ENCODE measurements around the gene PLXNA1.

Gene PLXNA1

DNA sequence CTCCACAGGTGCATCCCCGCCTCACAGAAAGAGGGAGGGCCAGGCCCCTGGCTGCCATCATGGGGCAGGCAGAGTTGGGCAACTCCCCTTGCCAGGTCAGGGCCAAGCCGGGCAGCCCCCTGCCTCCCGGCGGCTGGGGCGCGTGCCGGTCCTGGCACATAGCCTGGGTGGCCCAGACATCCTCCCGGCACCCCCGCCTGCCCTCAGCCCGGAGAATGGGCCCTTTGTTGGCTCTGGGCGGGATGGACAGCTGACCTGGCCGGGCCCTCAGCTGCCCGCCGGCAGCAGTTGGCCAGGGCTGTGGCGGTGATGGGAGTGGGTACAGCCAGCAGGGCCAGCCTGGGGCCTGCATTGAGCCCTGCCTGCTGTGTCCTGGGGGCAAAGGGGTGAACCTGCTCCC, 16.5 kb downstream of the PLXNA1 start:
- DNase-seq, result peak in 46 of 56 donors; percentile 13 to 84 (median 56)

DNA sequence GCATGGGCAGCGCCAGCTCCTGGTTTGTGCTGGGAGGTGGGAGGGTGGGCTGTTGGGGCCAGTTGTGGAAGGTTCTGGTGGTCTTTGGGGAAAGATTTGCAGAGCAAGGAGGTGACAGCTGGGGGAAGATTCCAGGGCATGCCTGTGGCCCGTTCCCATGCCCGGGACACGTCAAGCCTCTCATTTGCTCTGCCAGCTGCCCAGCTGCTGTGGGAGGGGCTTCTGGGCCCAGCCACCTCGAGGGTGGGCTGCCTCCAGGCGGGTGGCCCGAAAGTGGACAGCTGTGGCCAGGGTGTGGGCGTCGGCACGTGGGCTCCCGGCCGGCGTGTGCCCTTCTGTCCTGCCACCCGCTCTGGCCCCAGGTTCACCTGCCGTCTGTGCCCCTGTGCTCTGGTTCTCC, 17.2 kb downstream of the PLXNA1 start:
- DNase-seq, result peak in 3 of 56 donors; percentile 14 to 29 (median 28)

GRCh38 chr3:127000761-127001160, 17.8 kb downstream of the PLXNA1 start:
- DNase-seq, result no peak

- no peak for DNase-seq
Measured at GRCh38 chr3:127001486-127002194, 18.7 kb downstream of the PLXNA1 start.

GRCh38 chr3:127002195-127003174, 19.6 kb downstream of the PLXNA1 start:
- peak in 31 of 56 donors; percentile 13 to 72 (median 29) for DNase-seq

GRCh38 chr3:127003175-127003555, 20.2 kb downstream of the PLXNA1 start:
- DNase-seq, result no peak

GRCh38 chr3:127003601-127004280, 20.8 kb downstream of the PLXNA1 start:
- DNase-seq, result no peak

- no peak for DNase-seq
Measured at GRCh38 chr3:127004641-127005397, 21.9 kb downstream of the PLXNA1 start.

- no peak for DNase-seq
Measured at GRCh38 chr3:127005864-127006500, 23.1 kb downstream of the PLXNA1 start.

- DNase-seq, result no peak
Measured at GRCh38 chr3:127006781-127007436, 24.0 kb downstream of the PLXNA1 start.

DNA sequence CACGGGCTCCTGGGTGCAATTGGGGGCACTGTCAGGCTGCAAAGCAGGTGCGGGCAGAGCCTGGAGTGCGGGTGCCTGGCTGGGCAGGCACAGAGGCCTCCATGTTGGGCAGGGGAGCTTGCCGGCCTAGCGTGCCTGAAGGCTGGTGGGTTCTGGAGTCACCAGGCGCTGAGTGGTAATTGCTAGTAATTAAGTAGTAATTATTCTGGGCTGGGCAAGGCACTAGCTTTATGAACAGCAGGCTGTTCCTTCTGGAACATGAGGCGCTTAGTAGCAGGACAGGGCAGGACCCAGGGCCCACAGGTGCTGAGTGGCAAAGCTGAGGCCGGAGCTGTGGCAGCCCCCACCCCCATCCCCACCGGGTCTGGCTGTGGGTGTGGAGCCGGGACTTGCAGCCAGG, 25.3 kb downstream of the PLXNA1 start:
- DNase-seq, result peak in 1 of 56 donors; percentile 16

- DNase-seq, result no peak
Measured at GRCh38 chr3:127009531-127009930, 26.6 kb downstream of the PLXNA1 start.

DNA sequence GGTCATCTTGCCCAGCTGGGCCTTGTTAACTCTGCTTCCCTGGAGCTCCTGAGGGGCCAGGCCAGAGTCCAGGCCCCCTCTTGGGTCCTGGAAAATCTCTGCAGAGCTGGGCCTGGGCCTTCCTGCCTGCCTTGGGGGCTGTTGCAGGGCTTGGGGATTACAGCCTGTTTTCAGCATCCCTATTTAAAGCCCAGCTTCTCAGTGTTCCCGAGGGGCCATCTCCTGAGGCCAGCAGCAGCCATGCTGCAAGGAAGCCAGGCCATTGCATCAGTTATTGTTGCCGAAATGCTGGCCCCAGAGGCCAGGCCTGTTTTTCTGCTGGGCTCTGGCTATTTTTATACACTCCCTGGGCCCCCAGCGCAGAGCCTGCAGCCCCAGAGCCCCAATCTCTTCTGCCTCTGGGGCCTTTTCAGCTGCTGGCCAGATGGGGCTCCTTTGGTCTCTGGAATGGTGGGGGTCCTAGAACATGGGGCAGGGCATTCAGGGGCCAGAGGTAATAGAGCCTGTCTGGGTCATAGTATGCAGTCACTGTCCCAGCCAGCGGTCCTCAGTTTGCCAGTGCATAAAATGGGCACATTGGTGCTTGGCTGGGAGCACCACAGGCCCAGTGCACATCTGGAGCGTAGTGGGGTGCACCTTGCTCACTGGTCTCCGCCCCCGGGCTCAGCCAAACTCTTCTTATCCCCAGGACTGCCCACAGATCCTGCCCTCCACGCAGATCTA, 28.5 kb downstream of the PLXNA1 start:
- DNase-seq, result no peak

DNA sequence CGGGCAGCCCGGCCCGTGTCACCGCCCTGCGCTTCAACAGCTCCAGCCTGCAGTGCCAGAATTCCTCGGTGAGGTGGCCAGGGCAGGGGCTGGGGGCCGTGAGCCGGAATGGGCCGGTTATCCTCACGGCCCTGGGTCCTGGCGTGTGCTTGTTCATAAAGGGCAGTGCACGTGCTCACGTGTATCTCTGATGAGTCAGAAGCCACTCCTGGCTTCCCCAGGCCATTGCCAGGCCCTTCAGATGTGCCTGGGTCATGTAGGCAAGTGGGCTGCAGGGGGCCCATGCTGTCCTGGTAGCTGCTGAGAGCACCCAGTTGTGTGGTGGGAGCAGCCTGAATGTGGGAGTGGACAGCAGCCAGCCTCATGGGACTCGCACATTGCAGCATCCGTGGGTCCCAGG, 29.2 kb downstream of the PLXNA1 start:
- DNase-seq, result no peak

- DNase-seq, result no peak
Measured at GRCh38 chr3:127013181-127013580, 30.3 kb downstream of the PLXNA1 start.

DNA sequence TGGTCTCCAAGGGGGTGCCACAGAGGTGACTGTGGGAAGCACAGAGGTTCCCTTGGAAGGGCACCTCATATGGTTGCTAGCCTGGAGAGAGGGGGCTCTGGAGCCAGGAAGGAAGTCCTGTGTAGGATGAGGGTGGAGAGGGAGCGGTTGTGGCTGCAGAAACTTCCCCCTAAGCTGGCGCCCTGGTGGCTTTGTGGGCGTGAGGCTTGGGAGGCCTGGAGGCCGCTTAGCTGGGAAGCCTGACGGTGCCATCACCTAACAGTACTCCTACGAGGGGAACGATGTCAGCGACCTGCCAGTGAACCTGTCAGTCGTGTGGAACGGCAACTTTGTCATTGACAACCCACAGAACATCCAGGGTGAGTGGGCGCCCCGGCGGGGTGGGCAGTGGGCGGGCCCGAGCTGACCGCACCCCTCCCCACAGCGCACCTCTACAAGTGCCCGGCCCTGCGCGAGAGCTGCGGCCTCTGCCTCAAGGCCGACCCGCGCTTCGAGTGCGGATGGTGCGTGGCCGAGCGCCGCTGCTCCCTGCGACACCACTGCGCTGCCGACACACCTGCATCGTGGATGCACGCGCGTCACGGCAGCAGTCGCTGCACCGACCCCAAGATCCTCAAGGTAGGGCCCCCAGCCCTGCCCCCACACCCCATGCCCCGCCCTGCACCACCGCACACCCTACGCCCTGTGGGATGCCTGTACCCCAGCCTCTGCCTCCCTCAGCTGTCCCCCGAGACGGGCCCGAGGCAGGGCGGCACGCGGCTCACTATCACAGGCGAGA, 31.0 kb downstream of the PLXNA1 start:
- no peak for DNase-seq

GRCh38 chr3:127014536-127015281, 31.8 kb downstream of the PLXNA1 start:
- no peak for DNase-seq
